ENCODE measurements around the gene PRDM15. TPM values are rescaled to one million over a fixed set of nuclear protein-coding genes. Genes with fewer than 3 reads are reported as not detected.

The PRDM15 gene
- total RNA-seq, 4 donors from 2014 or later = 11.8 to 33.7 (median 18.5) TPM

GRCh38 chr21:41848958-41849580 lies 30.1 kb downstream of the PRDM15 start:
- H3K36me3 ChIP-seq = peaks cover 0 to 80% (median 0%) of the 10 kb centered on the region in 3 donors
- no peak overlapping the region for H3K4me3 ChIP-seq
- no peak overlapping the region for H3K27ac ChIP-seq
- no peaks in the 10 kb centered on the region for H3K9me3 ChIP-seq
- no peaks in the 10 kb centered on the region for H3K4me1 ChIP-seq
- TF ChIP-seq CTCF (IDR thresholded peaks at IDR 0.05) = no peak
- TF ChIP-seq POLR2A (IDR thresholded peaks at IDR 0.05) = no peak
- TF ChIP-seq EP300 (IDR thresholded peaks at IDR 0.05) = no peak
- no peaks in the 10 kb centered on the region for H3K27me3 ChIP-seq
- no peak for DNase-seq (ENCODE audit: low spot score in 2 of 2)
- WGBS, 2 donors = 86 to 88% methylated on average over 15 of the region's 15 CpGs

- Histone ChIP-seq H3K27me3 (no peaks in the 10 kb centered on the region), H3K4me3 (no peak overlapping the region), H3K27ac (no peak overlapping the region), H3K4me1 (no peaks in the 10 kb centered on the region), H3K36me3 (peaks cover 0 to 76% (median 0%) of the 10 kb centered on the region in 3 donors), H3K9me3 (no peaks in the 10 kb centered on the region)
- WGBS, 2 donors = 79 to 82% methylated on average over 8 of the region's 8 CpGs
- TF ChIP-seq EP300 (IDR thresholded peaks at IDR 0.05) (no peak), CTCF (IDR thresholded peaks at IDR 0.05) (no peak), POLR2A (IDR thresholded peaks at IDR 0.05) (no peak)
- no peak for DNase-seq (ENCODE audit: low spot score in 2 of 2)
These were observed 30.6 kb downstream of the PRDM15 start for GRCh38 chr21:41848533-41848932.

- H3K9me3 ChIP-seq = peaks cover 0 to 2% (median 0%) of the 10 kb centered on the region in 4 donors
- WGBS, 2 donors = 78 to 81% methylated on average over 21 of the region's 21 CpGs
- no peak for DNase-seq (ENCODE audit: low spot score in 2 of 2)
- no peak overlapping the region for H3K4me3 ChIP-seq
- no peaks in the 10 kb centered on the region for H3K4me1 ChIP-seq
- no peaks in the 10 kb centered on the region for H3K27me3 ChIP-seq
- TF ChIP-seq POLR2A (IDR thresholded peaks at IDR 0.05) = no peak
- no peak for TF ChIP-seq EP300 (IDR thresholded peaks at IDR 0.05)
- peaks cover 0 to 76% (median 0%) of the 10 kb centered on the region in 3 donors for H3K36me3 ChIP-seq
- no peak overlapping the region for H3K27ac ChIP-seq
These were observed 31.9 kb downstream of the PRDM15 start for GRCh38 chr21:41847066-41847804.

GRCh38 chr21:41846536-41846935 lies 32.6 kb downstream of the PRDM15 start:
- no peak overlapping the region for H3K27ac ChIP-seq
- no peak for DNase-seq (ENCODE audit: low spot score in 2 of 2)
- no peak for TF ChIP-seq POLR2A (IDR thresholded peaks at IDR 0.05)

GRCh38 chr21:41846033-41846317 lies 33.2 kb downstream of the PRDM15 start:
- no peaks in the 10 kb centered on the region for H3K27me3 ChIP-seq
- TF ChIP-seq POLR2A (IDR thresholded peaks at IDR 0.05) = no peak
- TF ChIP-seq CTCF (IDR thresholded peaks at IDR 0.05) = no peak
- no peak for TF ChIP-seq EP300 (IDR thresholded peaks at IDR 0.05)
- H3K4me3 ChIP-seq = no peak overlapping the region
- peaks cover 0 to 12% (median 4%) of the 10 kb centered on the region in 4 donors for H3K9me3 ChIP-seq
- H3K4me1 ChIP-seq = no peaks in the 10 kb centered on the region
- peaks cover 0 to 76% (median 0%) of the 10 kb centered on the region in 3 donors for H3K36me3 ChIP-seq
- DNase-seq (ENCODE audit: low spot score in 2 of 2) = no peak
- 76 to 89% methylated on average over 6 of the region's 6 CpGs for WGBS, 2 donors
- H3K27ac ChIP-seq = no peak overlapping the region

More at GRCh38 chr21:41846536-41846935, 32.6 kb downstream of the PRDM15 start:
- peaks cover 0 to 76% (median 0%) of the 10 kb centered on the region in 3 donors for H3K36me3 ChIP-seq
- 64 to 78% methylated on average over 7 of the region's 7 CpGs for WGBS, 2 donors
- H3K27me3 ChIP-seq = no peaks in the 10 kb centered on the region
- peaks cover 0 to 7% (median 2%) of the 10 kb centered on the region in 4 donors for H3K9me3 ChIP-seq
- no peaks in the 10 kb centered on the region for H3K4me1 ChIP-seq
- no peak overlapping the region for H3K4me3 ChIP-seq

- Histone ChIP-seq H3K4me1 (no peaks in the 10 kb centered on the region), H3K4me3 (no peak overlapping the region), H3K27me3 (no peaks in the 10 kb centered on the region), H3K36me3 (peaks cover 0 to 76% (median 0%) of the 10 kb centered on the region in 3 donors), H3K9me3 (peaks cover 0 to 16% (median 6%) of the 10 kb centered on the region in 4 donors), H3K27ac (no peak overlapping the region)
- TF ChIP-seq CTCF (IDR thresholded peaks at IDR 0.05) (no peak), POLR2A (IDR thresholded peaks at IDR 0.05) (no peak), EP300 (IDR thresholded peaks at IDR 0.05) (no peak)
- no peak for DNase-seq (ENCODE audit: low spot score in 2 of 2)
- WGBS, 2 donors = 86% methylated on average over 13 to 20 of the region's 21 CpGs
These were observed 33.7 kb downstream of the PRDM15 start for GRCh38 chr21:41845310-41846032.

Measured in tibial nerve (tissue), 4 donors.